ENCODE data around the gene CCDC51. TPM values are rescaled to one million over a fixed set of nuclear protein-coding genes. Genes with fewer than 3 reads are reported as not detected.

The CCDC51 gene
- total and polyA plus RNA-seq, 9 of the 15 experiments (the other 6 are each of a cell fraction or from before 2014, with no cell fraction given) = 6.5 to 18.6 (median 15.7) TPM

DNA sequence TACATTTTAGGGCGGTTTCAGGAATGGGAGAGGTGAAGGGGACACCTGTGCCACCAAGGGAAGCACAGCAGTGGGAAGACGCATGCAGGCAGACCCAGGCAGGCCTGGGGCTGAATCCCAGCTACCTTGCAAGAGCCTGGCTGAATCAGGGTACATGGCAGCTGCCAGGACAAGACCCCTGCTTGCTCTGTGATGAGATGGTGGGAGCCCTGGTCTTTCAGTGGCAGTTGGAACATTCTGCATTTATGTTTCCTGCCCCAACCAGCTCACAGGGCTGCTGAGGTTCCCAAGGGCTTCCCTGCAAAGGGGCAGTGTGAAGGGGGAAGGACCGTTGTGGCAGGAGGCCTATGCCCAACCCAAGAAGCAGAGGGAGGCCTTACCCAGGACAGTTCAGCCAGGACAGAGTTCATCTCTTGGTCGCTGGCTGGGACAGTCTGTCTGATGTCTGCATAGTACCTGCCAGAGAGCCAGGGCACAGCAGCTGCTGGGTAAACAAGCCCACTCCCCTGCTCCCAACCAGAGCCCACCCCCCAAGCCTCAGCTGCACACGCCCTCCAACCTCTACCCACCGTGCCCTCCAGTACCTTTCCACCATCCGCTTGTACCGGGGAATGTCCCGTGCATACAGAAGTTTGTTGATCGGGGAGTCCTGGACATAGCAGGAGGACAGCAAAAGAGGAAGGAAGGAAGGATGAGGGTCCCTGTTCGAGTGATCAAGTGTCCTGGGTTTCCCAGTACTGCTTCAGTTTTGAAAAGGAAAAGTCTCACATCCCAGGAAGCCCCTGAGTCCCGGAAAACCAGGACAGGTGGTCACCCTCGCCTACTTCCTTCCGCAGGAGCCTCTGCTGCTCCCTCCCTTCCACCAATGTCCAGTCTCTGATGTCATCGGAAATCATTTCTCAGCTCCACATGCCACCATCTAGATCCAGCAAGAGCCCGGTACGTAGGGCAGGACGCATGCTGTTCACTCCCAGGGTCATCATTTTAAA is 33.2 kb downstream of the CCDC51 start (continued):
- TF ChIP-seq ZBTB33 (CRISPR knock-in tag; IDR thresholded peaks at IDR 0.05) = no peak
- TF ChIP-seq, protein P1, sequence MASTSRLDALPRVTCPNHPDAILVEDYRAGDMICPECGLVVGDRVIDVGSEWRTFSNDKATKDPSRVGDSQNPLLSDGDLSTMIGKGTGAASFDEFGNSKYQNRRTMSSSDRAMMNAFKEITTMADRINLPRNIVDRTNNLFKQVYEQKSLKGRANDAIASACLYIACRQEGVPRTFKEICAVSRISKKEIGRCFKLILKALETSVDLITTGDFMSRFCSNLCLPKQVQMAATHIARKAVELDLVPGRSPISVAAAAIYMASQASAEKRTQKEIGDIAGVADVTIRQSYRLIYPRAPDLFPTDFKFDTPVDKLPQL (IDR thresholded peaks at IDR 0.05; ENCODE audit: extremely low read depth, insufficient read length) = no peak

GRCh38 chr3:48405971-48406370 is 33.9 kb downstream of the CCDC51 start:
- DNase-seq (ENCODE audit: extremely low read depth in 1 of 4, low spot score in 3 of 4) = no peak
- H3K9me3 ChIP-seq (replicated peaks; ENCODE audit: control insufficient read depth, insufficient read depth, low read depth, low read length) = no peaks in the 10 kb centered on the region
- no peak for ATAC-seq
- FAIRE-seq = no peak
- ChIA-PET CTCF (ENCODE audit: low intra/inter-chr PET ratio) (no interaction called here), POLR2A (interaction anchor here (0.6 to 0.9 kb wide), 4 partner anchors 10 to 991 kb away, joined by 3 read pairs; no protein-coding TSS in a partner anchor)
- H3K9me1 ChIP-seq (ENCODE audit: control insufficient read depth, insufficient read depth, low read length) = no peaks in the 10 kb centered on the region
- BruUV-seq (replicated peaks) = no TSS peak
- no peaks in the 10 kb centered on the region for H3K27me3 ChIP-seq (ENCODE audit: control insufficient read depth in 2 of 2, insufficient read depth in 2 of 2, low read length in 2 of 2)
- 0 out of 4 replicates have a peak overlapping the region, but pooled peaks of 1 of the 2 experiments have one; percentile 52 for H3K9ac ChIP-seq (ENCODE audit: insufficient read depth in 1 of 2, low read depth in 2 of 2, low read length in 2 of 2)
- no peak overlapping the region for H3K4me3 ChIP-seq
- H3K27ac ChIP-seq (ENCODE audit: extremely low read depth, low read depth, low read length) = no peak overlapping the region
- no peak overlapping the region for H2AFZ ChIP-seq (ENCODE audit: low read depth, low read length)
- H4K20me1 ChIP-seq (replicated peaks; ENCODE audit: control insufficient read depth, insufficient read depth, low read length) = 0 out of 2 replicates have a peak, but pooled peaks cover 6% of the 10 kb centered on the region
- H3K36me3 ChIP-seq (ENCODE audit: control insufficient read depth, insufficient read depth, low read length) = no peaks in the 10 kb centered on the region
- no peaks in the 10 kb centered on the region for H3K79me2 ChIP-seq (ENCODE audit: control insufficient read depth, insufficient read depth, low read length)
- peaks cover 0 to 6% of the 10 kb centered on the region in 2 experiments; a peak in 1 of 5 replicates for H3K4me1 ChIP-seq (replicated peaks in 1 of 2; ENCODE audit: control insufficient read depth in 2 of 2, insufficient read depth in 2 of 2, low read length in 2 of 2)
- in situ Hi-C loops (cut with MboI) (no loop called here), intact Hi-C loops (cut with micrococcal nuclease) (loop anchor here (10.0 kb wide), 2 partner anchors 99 to 211 kb away; partner anchors contain the start of gene SHISA5)
- WGBS (ENCODE audit: insufficient coverage, low coverage, missing lambda C conversion rate) = 7% methylated on average over 1 of the region's 1 CpG
- no peak overlapping the region for H3K4me2 ChIP-seq (ENCODE audit: insufficient read depth, low read length)
- TF ChIP-seq TCF7L2 (IDR thresholded peaks at IDR 0.05; ENCODE audit: low read depth, low read length) (no peak), TAF7 (tag; IDR thresholded peaks at IDR 0.05) (no peak)
- TF ChIP-seq, protein P2, sequence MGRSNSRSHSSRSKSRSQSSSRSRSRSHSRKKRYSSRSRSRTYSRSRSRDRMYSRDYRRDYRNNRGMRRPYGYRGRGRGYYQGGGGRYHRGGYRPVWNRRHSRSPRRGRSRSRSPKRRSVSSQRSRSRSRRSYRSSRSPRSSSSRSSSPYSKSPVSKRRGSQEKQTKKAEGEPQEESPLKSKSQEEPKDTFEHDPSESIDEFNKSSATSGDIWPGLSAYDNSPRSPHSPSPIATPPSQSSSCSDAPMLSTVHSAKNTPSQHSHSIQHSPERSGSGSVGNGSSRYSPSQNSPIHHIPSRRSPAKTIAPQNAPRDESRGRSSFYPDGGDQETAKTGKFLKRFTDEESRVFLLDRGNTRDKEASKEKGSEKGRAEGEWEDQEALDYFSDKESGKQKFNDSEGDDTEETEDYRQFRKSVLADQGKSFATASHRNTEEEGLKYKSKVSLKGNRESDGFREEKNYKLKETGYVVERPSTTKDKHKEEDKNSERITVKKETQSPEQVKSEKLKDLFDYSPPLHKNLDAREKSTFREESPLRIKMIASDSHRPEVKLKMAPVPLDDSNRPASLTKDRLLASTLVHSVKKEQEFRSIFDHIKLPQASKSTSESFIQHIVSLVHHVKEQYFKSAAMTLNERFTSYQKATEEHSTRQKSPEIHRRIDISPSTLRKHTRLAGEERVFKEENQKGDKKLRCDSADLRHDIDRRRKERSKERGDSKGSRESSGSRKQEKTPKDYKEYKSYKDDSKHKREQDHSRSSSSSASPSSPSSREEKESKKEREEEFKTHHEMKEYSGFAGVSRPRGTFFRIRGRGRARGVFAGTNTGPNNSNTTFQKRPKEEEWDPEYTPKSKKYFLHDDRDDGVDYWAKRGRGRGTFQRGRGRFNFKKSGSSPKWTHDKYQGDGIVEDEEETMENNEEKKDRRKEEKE (IDR thresholded peaks at IDR 0.05; ENCODE audit: borderline replicate concordance in 1 of 2, control insufficient read depth in 1 of 2, low read depth in 2 of 2, low read length in 1 of 2) = no peak
- TF ChIP-seq, protein P3, sequence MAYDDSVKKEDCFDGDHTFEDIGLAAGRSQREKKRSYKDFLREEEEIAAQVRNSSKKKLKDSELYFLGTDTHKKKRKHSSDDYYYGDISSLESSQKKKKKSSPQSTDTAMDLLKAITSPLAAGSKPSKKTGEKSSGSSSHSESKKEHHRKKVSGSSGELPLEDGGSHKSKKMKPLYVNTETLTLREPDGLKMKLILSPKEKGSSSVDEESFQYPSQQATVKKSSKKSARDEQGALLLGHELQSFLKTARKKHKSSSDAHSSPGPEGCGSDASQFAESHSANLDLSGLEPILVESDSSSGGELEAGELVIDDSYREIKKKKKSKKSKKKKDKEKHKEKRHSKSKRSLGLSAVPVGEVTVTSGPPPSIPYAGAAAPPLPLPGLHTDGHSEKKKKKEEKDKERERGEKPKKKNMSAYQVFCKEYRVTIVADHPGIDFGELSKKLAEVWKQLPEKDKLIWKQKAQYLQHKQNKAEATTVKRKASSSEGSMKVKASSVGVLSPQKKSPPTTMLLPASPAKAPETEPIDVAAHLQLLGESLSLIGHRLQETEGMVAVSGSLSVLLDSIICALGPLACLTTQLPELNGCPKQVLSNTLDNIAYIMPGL (CRISPR knock-in tag; IDR thresholded peaks at IDR 0.05) = no peak
- TF ChIP-seq, protein P4, sequence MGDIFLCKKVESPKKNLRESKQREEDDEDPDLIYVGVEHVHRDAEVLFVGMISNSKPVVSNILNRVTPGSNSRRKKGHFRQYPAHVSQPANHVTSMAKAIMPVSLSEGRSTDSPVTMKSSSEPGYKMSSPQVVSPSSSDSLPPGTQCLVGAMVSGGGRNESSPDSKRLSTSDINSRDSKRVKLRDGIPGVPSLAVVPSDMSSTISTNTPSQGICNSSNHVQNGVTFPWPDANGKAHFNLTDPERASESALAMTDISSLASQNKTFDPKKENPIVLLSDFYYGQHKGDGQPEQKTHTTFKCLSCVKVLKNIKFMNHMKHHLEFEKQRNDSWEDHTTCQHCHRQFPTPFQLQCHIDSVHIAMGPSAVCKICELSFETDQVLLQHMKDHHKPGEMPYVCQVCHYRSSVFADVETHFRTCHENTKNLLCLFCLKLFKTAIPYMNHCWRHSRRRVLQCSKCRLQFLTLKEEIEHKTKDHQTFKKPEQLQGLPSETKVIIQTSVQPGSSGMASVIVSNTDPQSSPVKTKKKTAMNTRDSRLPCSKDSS (IDR thresholded peaks at IDR 0.05; ENCODE audit: low read depth, partially characterized antibody) = no peak

Measured in K562 (cell line).